Measurements from ENCODE around the gene DPYSL3.

GRCh38 chr5:147464211-147464610 is 45.7 kb downstream of the DPYSL3 start:
- TF ChIP-seq, protein P1, sequence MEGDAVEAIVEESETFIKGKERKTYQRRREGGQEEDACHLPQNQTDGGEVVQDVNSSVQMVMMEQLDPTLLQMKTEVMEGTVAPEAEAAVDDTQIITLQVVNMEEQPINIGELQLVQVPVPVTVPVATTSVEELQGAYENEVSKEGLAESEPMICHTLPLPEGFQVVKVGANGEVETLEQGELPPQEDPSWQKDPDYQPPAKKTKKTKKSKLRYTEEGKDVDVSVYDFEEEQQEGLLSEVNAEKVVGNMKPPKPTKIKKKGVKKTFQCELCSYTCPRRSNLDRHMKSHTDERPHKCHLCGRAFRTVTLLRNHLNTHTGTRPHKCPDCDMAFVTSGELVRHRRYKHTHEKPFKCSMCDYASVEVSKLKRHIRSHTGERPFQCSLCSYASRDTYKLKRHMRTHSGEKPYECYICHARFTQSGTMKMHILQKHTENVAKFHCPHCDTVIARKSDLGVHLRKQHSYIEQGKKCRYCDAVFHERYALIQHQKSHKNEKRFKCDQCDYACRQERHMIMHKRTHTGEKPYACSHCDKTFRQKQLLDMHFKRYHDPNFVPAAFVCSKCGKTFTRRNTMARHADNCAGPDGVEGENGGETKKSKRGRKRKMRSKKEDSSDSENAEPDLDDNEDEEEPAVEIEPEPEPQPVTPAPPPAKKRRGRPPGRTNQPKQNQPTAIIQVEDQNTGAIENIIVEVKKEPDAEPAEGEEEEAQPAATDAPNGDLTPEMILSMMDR (IDR thresholded peaks at IDR 0.05) = peak in 2 of 6 experiments; percentile 13 to 21
- no peak for TF ChIP-seq POLR2A (IDR thresholded peaks at IDR 0.05)

Data from Peyer's patch (tissue), 4 donors.